ENCODE measurements around the gene CYSTM1.

CYSTM1 gene

GRCh38 chr5:140238756-140239155, 63.8 kb downstream of the CYSTM1 start:
- no peak for DNase-seq (ENCODE audit: low spot score)

DNA sequence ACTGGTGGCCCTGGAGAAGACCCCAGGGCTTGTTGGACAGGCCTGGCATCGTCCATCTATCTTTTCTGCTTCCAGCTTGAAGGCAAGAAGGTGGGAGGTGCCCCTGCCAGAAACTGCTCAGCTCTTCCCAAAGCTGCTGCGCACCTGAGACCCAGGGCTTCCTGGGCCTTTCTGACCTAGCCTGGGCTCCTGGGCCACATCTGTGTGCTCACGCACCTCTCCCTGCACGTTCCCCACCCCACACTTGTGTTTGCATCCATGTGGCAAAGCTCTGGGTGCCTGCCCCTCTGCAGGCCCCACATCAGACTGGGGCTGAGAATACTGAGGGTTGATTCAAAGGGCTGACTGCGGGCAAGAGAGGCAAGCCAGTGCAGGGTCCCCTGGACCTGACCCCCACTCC, 64.5 kb downstream of the CYSTM1 start:
- no peak for DNase-seq (ENCODE audit: low spot score)

GRCh38 chr5:140239939-140240700, 65.1 kb downstream of the CYSTM1 start:
- DNase-seq (ENCODE audit: low spot score): peak; percentile 61

- DNase-seq (ENCODE audit: low spot score): peak; percentile 86
Observed at GRCh38 chr5:140240987-140241706, 66.2 kb downstream of the CYSTM1 start.

DNA sequence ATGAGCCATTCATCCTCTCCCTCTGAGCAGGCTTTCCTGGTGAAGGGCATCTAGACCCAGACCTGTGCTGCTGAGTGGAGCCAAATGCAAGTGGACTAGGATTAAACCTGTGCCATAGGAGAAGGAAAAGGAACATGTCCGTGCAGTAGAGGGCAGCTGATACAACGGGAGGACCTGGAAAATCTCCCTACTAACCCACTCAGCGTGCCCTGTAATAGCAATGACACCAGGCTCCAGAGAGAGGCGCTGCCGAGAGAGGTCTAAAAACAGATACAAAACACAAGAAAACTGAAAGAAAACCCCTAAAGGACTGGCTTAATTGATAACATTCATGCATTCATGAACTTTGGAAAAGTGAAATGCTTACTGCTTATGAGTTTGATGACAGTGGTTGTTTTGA, 67.1 kb downstream of the CYSTM1 start:
- DNase-seq (ENCODE audit: low spot score): no peak

GRCh38 chr5:140242890-140243585, 68.0 kb downstream of the CYSTM1 start:
- DNase-seq (ENCODE audit: low spot score): no peak

DNA sequence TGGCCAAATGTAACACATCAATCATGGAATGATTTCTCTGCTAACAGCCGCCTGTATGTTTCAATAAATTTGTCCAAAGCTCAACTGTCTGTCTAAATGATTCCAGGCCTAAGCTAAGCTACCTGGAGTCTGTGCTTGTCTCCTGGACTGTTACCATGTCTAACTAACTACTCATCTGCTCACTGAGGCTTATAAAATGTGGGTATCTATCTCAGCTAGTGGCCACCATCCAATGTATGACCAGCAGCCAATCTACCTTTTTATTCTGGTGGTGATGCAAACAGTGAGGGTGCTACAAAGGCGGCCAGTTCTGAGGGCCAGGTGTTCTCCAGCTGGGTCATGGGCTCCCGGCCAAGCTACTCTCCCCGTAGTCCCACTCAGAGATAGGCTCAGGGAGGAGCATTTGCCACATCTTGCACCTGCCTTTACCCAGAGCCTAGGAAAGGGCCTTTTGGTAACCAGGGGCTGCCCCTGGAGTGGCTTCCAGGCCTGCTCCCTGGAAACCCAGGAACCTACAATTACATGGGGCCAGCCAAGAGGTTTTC, 68.8 kb downstream of the CYSTM1 start:
- DNase-seq (ENCODE audit: low spot score): no peak

GRCh38 chr5:140244525-140245025, 69.6 kb downstream of the CYSTM1 start:
- peak; percentile 90 for DNase-seq (ENCODE audit: low spot score)

GRCh38 chr5:140245341-140245740, 70.4 kb downstream of the CYSTM1 start:
- peak; percentile 76 for DNase-seq (ENCODE audit: low spot score)

DNA sequence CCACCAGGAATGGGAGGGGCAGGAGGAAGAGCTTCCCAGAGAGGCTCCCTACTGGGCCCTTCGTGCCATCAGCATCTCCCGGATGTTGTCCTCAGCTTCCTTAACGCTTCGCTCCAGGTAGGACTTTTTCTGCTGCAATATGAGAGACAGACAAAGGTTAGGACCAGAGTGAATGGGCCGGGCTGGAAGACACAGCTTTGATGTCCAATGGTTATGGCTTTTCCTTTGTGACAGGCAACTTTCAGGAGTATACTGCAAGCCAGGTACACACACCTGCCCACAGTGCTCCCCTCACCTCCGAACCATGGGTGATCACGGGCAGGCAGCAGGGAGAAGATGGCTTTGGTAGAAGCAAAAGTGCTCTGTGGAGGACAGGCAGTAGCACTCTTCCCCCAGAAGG, 70.9 kb downstream of the CYSTM1 start:
- DNase-seq (ENCODE audit: low spot score): no peak

- DNase-seq (ENCODE audit: low spot score): peak; percentile 74
Observed at GRCh38 chr5:140246378-140247122, 71.6 kb downstream of the CYSTM1 start.

- no peak for DNase-seq (ENCODE audit: low spot score)
Observed at GRCh38 chr5:140248414-140248813, 73.4 kb downstream of the CYSTM1 start.

GRCh38 chr5:140249536-140249935, 74.5 kb downstream of the CYSTM1 start:
- no peak for DNase-seq (ENCODE audit: low spot score)

DNA sequence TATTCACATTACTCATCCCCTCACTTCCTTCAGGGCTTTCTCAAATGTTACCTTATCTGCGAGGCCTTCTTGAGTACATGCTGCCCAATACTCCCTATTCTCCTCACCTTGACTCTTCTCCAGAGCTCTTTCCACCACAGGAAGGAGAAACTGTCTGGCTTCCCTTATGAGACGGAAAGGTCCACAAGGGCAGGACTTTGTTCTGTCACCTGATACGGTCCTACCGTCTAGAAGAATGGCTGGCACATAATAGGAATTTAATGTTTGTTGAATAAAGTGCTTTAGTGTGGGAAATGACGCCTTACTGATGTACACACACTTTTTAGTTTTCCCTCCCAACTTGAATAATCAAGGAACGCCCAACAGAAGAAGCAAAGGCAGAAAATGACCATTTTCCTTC, 75.4 kb downstream of the CYSTM1 start:
- no peak for DNase-seq (ENCODE audit: low spot score)

- peak; percentile 99 for DNase-seq (ENCODE audit: low spot score)
Observed at GRCh38 chr5:140251527-140251973, 76.6 kb downstream of the CYSTM1 start.

DNA sequence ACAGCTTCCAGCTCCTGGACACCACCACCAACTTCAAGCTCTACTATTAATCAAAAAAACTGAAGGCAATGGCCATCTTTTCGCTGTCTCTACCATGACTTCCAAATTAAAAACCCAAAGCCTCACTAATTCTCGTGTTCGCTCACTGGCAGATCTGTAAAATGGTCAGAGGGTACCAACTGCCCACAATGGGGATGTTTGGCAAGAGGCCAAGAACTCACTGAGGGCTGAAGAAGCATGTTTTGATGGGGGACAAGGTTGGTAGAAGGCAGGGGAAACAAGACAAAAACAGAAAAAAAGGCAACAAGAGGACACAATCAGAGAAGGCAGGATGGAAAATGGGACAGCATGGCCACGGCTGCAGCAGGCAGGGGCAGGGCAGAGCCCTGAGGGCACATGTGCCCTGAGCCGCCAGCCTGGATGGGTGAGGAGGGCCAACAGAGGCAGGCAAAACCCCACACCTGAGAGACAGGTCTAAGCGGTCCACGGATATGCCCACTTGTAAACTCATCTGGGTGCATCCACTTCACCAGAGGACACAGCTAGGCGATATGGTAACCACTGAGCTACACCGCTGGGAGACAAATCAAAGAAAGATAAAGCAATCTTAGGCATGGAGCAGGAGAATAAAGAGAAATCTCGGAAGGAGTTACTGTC, 77.6 kb downstream of the CYSTM1 start:
- DNase-seq (ENCODE audit: low spot score): no peak

DNA sequence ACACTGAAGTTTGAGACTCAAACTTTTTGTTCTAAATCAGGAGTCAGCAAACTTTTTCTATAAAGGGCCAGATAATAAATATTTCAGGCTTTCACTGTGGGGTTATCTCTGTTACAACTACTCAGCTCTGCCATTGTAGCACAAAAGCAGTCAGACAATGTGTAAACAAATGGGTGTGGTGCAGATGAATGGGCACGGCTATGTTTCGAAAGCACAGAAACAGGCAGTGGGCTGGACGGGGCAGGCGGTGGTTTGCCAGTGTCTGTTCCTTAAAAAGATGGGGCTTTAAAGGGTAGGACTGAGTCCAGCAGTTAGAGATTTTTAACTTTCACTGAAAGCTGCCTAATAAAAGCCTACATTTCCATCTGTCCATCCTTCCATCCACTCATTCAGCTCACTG, 79.0 kb downstream of the CYSTM1 start:
- no peak for DNase-seq (ENCODE audit: low spot score)

- no peak for DNase-seq (ENCODE audit: low spot score)
Observed at GRCh38 chr5:140255460-140256157, 80.6 kb downstream of the CYSTM1 start.

GRCh38 chr5:140256726-140257125, 81.7 kb downstream of the CYSTM1 start:
- no peak for DNase-seq (ENCODE audit: low spot score)

DNA sequence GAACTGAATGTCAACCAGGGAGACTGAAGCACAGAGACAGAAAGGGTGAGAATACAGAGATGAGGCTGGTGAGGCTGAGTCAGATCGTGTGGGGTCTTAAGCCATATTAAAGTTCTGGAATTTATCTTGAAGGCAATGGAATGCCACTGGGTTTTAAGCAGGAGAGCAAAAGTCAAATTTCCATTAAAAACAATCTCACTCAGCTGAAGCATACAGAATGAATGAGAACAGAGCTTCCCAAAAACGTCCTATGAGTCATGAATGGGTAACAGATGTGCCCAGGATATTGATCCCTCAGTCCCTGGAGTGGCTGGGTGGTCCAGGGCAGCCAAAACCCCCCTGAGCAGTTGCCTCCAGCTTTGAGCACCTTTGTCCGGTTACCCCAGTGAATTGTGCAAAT, 83.0 kb downstream of the CYSTM1 start:
- DNase-seq (ENCODE audit: low spot score): no peak

DNA sequence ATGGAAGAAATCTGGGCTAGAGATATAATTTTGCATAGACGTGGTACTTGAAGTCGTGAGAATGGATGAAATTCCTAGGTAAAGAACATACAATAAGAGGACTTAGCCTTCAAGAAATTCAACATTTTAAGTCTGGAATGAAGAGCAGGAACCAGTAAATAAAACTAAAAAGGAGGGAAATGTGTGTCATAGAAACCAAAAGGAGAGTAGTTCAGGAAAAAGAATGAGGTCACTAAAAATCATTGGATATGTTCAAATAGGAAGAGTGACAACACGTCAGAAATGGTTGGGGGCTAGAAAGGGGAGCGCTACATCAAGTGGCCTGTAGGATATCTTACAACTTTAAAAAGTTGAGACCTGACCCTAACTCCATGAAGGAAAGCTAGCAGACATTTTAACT, 83.9 kb downstream of the CYSTM1 start:
- DNase-seq (ENCODE audit: low spot score): no peak
